Measurements from ENCODE around the gene CCR9.
A peak's percentile ranks its signal among the peaks of the same experiment; 100 is the strongest.

The CCR9 gene

GRCh38 chr3:45872569-45872968 lies 13.8 kb upstream of the CCR9 start:
- DNase-seq (ENCODE audit: low spot score) = no peak

GRCh38 chr3:45873036-45873435 lies 13.3 kb upstream of the CCR9 start:
- no peak for DNase-seq (ENCODE audit: low spot score)

- no peak for DNase-seq (ENCODE audit: low spot score)
Observed at GRCh38 chr3:45873638-45874037, 12.7 kb upstream of the CCR9 start.

DNA sequence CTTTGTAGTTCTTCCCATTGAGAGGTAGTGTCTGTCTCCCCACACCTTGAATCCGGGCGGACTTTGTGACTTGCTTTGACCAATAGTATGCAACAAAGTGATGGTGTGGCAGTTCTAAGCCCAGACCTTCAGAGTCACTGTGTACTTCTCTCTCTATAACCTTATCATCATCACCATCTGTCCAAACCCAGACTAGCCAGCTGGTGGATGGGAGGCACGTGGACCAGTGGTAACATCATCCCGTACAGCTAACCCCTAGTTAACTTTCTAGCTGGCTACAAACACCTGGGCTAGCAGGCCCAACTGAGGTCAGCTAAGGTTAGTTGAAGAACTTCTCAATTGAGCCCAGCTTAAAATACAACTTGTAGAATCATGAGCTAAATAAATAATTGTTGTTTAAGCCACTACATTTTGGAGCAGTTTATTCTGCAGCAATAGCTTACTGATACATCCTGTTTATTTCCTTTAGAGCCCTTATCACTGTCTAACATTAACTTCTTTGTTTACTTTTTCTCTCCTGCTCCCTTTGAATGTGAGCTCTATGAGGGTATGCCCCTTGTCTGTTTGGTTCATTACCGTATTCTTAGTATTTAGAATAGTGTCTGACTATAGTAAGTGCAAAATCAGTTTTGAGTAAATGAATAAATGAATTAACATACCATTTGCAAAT lies 11.5 kb upstream of the CCR9 start:
- no peak for DNase-seq (ENCODE audit: low spot score)

DNA sequence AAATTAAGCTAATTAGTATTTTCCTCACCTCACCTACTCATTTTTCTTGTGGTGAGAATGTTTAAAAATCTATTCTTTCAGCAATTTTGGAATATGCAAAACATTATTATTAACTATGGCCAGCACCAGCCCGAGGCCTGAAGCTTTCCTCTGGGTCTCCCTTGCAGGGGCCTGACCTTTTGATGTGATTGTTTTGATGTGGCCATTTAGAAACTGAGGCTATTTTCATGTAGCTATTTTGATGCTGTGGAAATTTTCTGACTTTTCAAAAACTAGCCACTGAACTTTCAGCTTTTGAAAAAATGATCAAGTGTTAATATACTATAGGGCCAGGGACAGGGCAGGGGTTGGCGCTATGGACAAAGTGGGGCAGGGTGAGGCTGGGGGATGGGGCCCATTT lies 8.2 kb upstream of the CCR9 start:
- no peak for DNase-seq (ENCODE audit: low spot score)

DNA sequence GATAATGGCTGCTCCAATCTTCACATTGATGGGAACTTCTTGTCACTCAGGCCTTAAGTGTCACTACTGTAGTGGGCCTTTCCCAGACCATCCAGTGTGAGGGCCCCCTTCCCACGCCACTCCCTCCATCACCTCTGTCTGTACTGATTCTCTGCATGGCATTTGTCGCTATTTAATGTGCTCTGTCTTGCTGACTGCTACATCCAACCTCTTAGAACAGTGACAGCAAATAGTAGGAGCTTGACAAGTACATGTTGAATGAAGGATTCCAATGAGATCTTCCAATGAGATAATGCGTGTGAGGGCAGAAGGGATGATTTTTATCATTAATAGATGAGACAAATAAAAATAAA lies 5.6 kb upstream of the CCR9 start:
- no peak for DNase-seq (ENCODE audit: low spot score)

DNA sequence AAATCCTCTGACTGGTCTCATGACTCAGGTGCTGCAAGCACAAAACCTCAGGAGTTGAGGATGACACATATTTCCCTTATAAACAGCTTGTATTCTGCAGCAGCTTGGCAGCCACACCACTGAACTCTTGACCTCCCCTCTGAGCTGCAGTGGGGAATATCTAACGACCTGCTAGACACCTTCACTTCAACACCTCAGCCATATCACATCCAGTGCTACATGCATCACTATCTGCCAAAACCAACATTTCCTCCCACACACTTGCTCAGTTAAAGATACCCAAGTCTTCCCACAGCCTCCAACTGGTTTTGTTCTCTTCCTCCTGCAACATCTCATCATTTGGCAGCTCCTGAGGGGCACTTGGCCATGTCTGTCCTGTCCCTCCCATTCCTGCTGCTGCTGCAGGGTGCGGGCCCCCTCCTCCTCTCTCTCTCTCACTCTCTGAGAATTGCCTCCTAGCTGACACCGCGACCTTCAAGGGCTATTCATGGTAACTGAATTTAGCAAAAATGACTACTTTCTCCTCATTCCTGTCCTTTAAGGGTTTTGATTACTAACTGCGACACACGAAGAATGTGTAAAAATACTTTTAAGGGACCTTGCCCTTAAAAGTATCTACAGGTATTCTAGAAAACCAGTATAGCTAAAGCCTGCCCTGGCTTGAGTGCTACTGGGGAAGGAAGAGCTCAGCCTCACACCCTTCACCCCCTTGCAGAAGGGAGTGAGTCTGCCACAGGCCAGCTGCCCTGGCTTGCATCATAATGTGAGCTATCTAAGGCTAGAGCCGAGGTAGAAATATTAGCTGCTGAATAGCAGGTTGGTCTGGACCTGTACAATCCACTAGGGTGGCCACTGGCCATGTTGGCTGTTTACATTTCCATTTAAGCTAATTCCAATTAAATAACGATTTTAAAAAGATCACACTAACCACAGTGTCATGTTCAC lies 5.0 kb upstream of the CCR9 start:
- peak; percentile 83 for DNase-seq (ENCODE audit: low spot score)

DNA sequence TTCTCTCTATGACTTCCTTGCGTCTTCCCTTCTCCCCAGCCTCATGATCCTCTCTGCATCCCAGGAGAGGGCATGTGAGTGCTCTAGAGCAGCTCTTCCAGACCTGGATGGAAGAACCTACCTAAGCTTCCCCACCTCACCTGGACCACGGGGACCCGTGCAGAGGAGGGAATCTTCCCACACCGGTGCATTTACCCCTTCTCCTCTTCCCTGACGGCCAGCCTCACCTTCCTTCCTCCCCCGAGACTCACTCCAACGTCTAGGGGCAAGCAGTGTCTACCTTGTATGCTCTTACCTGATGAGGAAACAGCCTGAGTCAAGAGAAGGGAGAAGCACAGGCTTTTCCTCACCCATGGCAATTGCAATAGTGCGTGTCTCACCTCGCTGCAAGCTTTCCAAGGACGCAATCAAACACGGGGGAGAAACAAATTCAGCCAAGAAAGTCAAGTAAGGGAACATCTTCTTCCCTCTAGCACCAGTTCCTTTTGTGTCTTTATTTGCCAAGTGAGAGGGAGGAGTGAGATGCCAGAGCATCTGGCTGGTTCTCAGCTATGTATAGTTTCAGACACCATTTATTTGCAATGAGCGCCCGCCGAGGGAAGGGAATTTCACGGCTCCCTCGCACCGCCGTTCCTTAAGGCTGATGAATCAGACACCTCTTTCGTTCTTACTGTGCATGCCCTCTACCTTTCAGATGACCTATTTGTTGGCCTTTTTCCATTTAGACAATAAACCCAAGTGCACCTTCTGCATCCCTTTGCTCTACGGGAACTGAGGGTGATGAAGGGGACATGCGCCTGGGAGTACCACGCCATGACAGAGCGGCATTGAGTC lies 1.8 kb upstream of the CCR9 start:
- no peak for DNase-seq (ENCODE audit: low spot score)

DNA sequence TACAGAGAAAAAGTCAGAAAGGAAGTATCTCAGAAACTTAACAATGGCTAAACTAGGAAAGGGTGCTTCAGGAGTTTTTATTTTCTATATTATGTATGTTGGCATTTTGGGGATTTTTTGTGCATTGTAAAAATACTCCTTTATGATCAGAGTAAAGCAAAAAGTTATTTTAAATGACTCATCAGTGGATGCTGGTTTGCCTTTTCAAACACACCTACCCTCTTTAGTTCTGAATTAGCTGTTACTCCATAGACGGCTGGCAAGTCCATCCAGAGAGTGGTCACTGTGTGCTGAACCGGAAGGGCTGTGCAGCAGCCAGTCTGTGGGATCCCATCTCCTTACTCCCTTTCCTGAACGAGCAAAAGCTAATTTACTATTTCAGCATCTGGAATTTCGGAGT lies 942 bp downstream of the CCR9 start:
- no peak for DNase-seq (ENCODE audit: low spot score)

- DNase-seq (ENCODE audit: low spot score) = no peak
Observed at GRCh38 chr3:45887759-45888511, 1.6 kb downstream of the CCR9 start.

DNA sequence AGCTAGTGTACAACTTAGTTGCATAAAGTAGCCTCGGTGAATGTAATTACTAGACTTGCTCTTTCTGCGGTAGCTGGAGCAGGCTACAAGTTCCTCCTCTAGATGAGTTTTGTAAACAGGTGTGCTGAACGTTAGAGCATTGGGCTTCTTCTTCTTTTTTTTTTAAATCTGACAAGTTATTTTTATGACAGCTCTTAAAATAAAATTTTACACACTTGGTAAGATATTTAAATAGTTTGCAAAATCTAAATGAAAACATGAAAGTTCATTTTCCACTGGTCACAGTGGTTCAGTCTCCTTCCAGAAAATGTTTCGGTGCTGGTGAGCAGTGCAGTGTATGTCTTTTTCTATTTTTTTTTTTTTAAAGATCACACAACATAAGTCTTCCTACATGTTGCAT lies 3.0 kb downstream of the CCR9 start:
- no peak for DNase-seq (ENCODE audit: low spot score)

DNA sequence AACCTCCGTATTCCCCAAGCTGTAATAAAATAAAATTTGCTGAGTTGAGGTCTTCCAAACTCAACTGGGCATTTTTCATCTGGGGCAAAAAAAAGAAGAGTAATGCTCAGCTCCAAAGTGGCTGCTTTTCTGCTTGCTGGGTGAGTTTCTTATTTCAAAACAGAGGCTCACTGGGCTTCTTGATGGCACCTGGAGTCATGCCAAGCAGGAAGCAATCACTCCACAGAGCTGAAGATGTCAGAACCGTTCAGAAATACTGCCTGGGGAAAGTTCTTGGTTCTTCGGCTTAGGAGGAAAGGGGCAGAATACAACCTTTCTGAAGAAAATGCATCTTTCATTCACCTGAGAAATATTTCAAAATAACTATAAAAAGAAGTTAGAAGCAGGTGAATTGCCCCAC lies 4.1 kb downstream of the CCR9 start:
- DNase-seq (ENCODE audit: low spot score) = peak; percentile 51

- DNase-seq (ENCODE audit: low spot score) = no peak
Observed at GRCh38 chr3:45892161-45892560, 5.8 kb downstream of the CCR9 start.

DNA sequence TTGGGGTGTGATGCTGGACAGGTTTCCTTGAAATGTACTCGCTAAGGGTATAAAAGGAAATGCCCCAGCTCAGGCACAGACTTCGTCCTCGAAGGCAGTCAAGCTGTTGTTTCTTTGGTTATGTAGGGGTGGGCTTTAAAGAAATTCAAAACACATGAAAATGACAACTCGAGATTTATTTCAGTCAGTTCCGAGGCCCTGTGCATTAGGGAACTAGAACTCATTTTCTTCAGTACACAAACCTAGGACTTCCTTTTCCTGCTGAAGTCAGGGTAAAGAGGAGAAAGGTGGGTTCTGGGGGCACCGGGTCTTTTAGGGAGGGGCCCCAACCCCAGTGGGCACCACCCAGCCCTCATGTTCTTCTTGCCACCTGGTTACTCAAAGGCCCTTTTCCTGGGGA lies 7.7 kb downstream of the CCR9 start:
- no peak for DNase-seq (ENCODE audit: low spot score)

GRCh38 chr3:45895686-45896468 lies 9.5 kb downstream of the CCR9 start:
- DNase-seq (ENCODE audit: low spot score) = no peak

DNA sequence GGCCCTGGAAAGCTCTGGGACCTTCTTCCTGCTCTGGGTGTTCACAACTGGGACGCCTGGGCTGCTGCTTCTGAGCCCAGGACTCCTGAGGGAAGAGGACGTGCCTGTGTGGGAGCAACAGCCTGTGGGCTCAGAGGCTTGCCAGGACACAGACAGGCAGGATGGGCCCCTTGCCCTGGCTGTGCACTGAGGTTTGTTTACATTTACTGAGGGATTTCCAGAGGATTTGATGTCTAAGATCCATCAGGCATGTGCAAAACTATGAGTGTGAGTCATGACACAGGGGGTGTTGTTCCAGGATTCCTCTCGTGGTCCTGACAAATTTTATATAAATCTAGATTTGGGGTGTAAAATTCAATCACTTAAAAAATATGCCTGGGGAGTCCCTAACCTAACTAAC lies 10.6 kb downstream of the CCR9 start:
- peak; percentile 9 for DNase-seq (ENCODE audit: low spot score)

DNA sequence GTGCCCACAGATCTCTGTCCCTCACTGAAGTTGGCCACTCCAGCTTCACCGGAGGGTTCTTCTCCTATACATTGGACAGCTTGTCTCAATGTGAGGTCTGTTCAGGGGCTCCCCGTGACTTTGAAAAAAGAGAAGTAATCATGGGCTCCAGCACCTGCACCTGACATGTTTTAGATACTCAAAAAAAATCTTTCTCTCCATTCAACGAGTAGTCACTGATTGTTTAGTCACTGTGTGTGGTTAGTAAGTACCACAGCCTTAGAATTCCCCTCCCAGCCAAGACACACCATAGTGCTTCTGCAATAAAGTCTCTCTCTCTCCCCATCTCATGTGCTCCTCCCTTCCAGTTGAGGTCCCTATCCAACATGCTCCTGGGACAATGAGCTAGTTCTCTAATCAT lies 18.6 kb downstream of the CCR9 start:
- no peak for DNase-seq (ENCODE audit: low spot score)

DNA sequence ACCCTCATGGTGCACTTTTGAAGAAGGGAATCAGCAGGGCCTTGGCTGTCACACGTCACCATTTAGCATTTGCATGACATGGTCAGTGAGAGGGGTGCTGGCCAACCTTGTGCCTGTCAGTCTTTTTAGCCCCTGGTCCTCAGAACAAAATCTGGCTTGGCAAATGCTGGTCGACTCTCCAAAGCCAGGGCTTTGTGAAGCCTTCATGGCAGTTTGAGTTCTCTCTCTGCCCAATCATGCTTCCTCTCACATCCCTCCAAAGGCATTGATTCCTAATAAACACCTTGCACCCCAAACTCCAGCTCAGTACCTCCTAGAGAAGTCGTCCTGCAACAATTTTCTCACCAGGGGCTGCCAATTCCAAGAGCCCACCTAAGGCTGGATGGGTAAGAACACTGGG lies 19.4 kb downstream of the CCR9 start:
- no peak for DNase-seq (ENCODE audit: low spot score)

DNA sequence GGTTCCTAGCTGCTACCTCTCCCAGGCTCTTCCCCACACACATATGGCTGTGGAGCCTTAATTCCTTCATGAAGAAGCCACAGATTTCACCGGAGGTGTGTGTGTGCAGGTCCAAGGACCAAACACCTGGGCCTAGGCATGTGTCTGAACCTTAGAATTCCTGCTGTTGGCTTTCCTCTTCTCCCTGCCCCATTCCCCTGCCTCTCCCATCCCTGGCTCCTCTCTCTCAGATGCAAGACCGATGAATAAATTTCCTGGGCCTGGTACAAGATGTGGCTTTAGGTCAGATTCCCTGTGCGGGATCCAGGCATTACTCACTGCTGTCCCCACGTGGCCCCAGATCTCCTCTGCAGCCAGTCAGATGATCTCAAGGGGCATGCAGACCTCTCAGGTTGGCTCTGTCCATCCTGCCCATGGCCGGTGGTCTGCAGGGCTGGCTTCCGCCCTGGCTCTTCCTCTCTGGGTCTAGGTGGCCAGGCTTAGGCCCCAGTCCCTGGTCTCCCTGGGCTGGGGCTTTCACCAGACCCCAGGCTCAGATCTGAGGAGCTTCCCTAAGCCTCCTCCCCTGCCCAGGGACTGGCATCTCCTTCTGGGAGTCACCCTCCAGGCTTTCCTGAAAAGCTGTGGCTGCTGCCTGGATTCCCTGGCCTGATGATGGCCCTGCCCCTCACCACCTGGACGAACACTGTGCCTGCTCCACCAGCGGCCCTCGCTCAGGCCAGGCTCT lies 20.5 kb downstream of the CCR9 start:
- DNase-seq (ENCODE audit: low spot score) = peak; percentile 20
